OCI-LY7 (cell line): ENCODE data around the gene METTL23. TPM values are rescaled to one million over a fixed set of nuclear protein-coding genes. Genes with fewer than 3 reads are reported as not detected.
"Not testable (repeated sequence)": the region's sequence is repeated elsewhere in the genome, so short reads cannot be mapped to it uniquely, and the experiment has no call there.

Experiments
- BruUV-seq: library from RNA; stranded (reverse); fragments of 400-500 nt; replicated peaks from 2 replicates; lab custom pipeline; 2021; lab: Mats Ljungman, UMichigan
- CTCF ChIA-PET: fragments of 300-600 bp; sonication (Branson Sonifier 250); formaldehyde crosslinking; loops from one replicate; lab custom pipeline; 2022; ENCODE audit warnings: antibody characterized with exemption; ENCODE audit not compliant: unreplicated experiment; lab: Charles Lee
- POLR2A ChIA-PET: fragments of 300-600 bp; sonication (Branson Sonifier 250); formaldehyde crosslinking; loops from one replicate; lab custom pipeline; 2022; ENCODE audit warnings: antibody characterized with exemption; lab: Charles Lee
- DNase-seq: peaks from one replicate; pipeline ENCODE4 v3.0.0-alpha.2; 2015; ENCODE audit warnings: low spot score
- H2AFZ ChIP-seq: fragments of 200-600 bp; sonication (generic), shearing (Covaris generic); 2 replicates; pipeline ENCODE4 v1.6.1; 2014; ENCODE audit warnings: mild to moderate bottlenecking, antibody characterized with exemption, low read length, moderate library complexity
- H3K27ac ChIP-seq: fragments of 200-600 bp; sonication (generic); 2 replicates; pipeline ENCODE4 v1.5.1; 2014; ENCODE audit warnings: mixed run types, low read depth, mild to moderate bottlenecking, moderate library complexity, low read length, inconsistent platforms; ENCODE audit not compliant: poor library complexity, severe bottlenecking
- H3K36me3 ChIP-seq: fragments of 200-600 bp; sonication (generic); 2 replicates; pipeline ENCODE4 v1.6.1; 2014; ENCODE audit warnings: mild to moderate bottlenecking, antibody characterized with exemption, low read length, moderate library complexity, mixed read lengths; ENCODE audit not compliant: insufficient read depth
- H3K4me1 ChIP-seq: fragments of 200-600 bp; sonication (generic); 2 replicates; pipeline ENCODE4 v1.5.1; 2014; ENCODE audit warnings: mild to moderate bottlenecking, low read length; ENCODE audit not compliant: insufficient read depth, poor library complexity, severe bottlenecking
- H3K4me2 ChIP-seq: fragments of 200-600 bp; sonication (generic); 2 replicates; pipeline ENCODE4 v1.6.1; 2014; ENCODE audit warnings: mild to moderate bottlenecking, low read length
- H3K4me3 ChIP-seq: fragments of 200-600 bp; sonication (generic); 2 replicates; pipeline ENCODE4 v1.5.1; 2014; ENCODE audit warnings: mild to moderate bottlenecking, low read depth, low read length; ENCODE audit not compliant: poor library complexity, severe bottlenecking
- H3K79me2 ChIP-seq: fragments of 200-600 bp; sonication (generic); 2 replicates; pipeline ENCODE4 v1.6.1; 2016; ENCODE audit warnings: low read depth, mild to moderate bottlenecking, low read length, moderate library complexity, mixed read lengths; ENCODE audit not compliant: insufficient read depth
- H3K9me2 ChIP-seq: fragments of 200-600 bp; sonication (generic); 2 replicates; pipeline ENCODE4 v1.6.1; 2016; ENCODE audit warnings: mild to moderate bottlenecking, low read length, mixed read lengths; ENCODE audit not compliant: insufficient read depth
- H3K9me3 ChIP-seq: fragments of 200-600 bp; sonication (generic); 2 replicates; pipeline ENCODE4 v1.6.1; 2014; ENCODE audit warnings: mild to moderate bottlenecking, mixed run types, low read length, mixed read lengths
- H4K20me1 ChIP-seq: fragments of 200-600 bp; sonication (generic); 2 replicates; pipeline ENCODE4 v1.6.1; 2014; ENCODE audit warnings: mild to moderate bottlenecking, antibody characterized with exemption, low read length, moderate library complexity, mixed read lengths; ENCODE audit not compliant: insufficient read depth
- EZH2phosphoT487 ChIP-seq: fragments of 200-600 bp; sonication (generic); IDR thresholded peaks from 2 replicates; pipeline ENCODE4 v1.6.1; 2018; ENCODE audit warnings: low read depth, borderline replicate concordance, mild to moderate bottlenecking, mixed run types, antibody characterized with exemption, low read length, moderate library complexity, mixed read lengths
- intact Hi-C: fragments of 100-400 bp; cut with micrococcal nuclease; formaldehyde crosslinking; loops from one replicate; pipeline ENCODE4 v1.10.0; 2022; ENCODE audit not compliant: unreplicated experiment
- total RNA-seq, 2 experiments: library from RNA; depleted of rRNA in 1 of 2; stranded (reverse); fragments of >200 nt in 1 of 2; shearing (Covaris generic) in 1 of 2; gene quantifications; 2 replicates each; pipeline ENCODE4 v1.2.3, GENCODE V29; 2014 to 2022
- TF ChIP-seq, protein P1 (sequence below): fragments of 200-600 bp; sonication (generic); conservative IDR thresholded peaks from 2 replicates; pipeline ENCODE4 v1.5.1; 2014; ENCODE audit warnings: mild to moderate bottlenecking, antibody characterized with exemption, low read length, moderate library complexity, mixed read lengths

The METTL23 gene
- total RNA-seq, 2 experiments from 2014 or later: 82.7 to 93.7 TPM

DNA sequence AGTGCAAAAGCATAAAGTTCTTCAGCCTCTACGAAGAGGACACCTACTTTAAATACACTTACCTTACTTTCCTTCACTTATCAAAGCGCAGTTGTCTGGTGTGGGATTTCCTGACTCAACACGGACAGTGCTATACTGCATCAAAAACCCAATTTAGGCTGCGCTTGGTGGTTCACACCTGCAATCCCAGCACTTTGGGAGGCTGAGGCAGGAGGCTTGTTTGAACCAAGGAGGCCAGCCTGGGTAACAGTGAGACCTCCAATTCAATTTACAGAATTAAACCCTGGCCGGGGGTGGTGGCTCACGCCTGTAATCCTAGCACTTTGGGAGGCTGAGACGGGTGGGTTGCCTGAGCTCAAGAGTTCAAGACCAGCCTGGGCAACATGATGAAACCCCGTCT, 4.4 kb upstream of the METTL23 start:
- Histone ChIP-seq H3K27ac (no peak overlapping the region), H3K9me2 (no peaks in the 10 kb centered on the region), H3K79me2 (peaks cover 34% of the 10 kb centered on the region), H3K36me3 (peaks cover 81% of the 10 kb centered on the region), H3K4me3 (no peak overlapping the region), H3K4me2 (no peak overlapping the region), H4K20me1 (peaks cover 1% of the 10 kb centered on the region; the same call in 1 of the 2 replicates), H3K4me1 (peaks cover 12% of the 10 kb centered on the region), H3K9me3 (no peaks in the 10 kb centered on the region), H2AFZ (no peak overlapping the region)
- TF ChIP-seq EZH2phosphoT487: no peak
- TF ChIP-seq, protein P1, sequence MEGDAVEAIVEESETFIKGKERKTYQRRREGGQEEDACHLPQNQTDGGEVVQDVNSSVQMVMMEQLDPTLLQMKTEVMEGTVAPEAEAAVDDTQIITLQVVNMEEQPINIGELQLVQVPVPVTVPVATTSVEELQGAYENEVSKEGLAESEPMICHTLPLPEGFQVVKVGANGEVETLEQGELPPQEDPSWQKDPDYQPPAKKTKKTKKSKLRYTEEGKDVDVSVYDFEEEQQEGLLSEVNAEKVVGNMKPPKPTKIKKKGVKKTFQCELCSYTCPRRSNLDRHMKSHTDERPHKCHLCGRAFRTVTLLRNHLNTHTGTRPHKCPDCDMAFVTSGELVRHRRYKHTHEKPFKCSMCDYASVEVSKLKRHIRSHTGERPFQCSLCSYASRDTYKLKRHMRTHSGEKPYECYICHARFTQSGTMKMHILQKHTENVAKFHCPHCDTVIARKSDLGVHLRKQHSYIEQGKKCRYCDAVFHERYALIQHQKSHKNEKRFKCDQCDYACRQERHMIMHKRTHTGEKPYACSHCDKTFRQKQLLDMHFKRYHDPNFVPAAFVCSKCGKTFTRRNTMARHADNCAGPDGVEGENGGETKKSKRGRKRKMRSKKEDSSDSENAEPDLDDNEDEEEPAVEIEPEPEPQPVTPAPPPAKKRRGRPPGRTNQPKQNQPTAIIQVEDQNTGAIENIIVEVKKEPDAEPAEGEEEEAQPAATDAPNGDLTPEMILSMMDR: no peak
- BruUV-seq: no TSS peak
- no peak for DNase-seq
- CTCF ChIA-PET: no interaction called here
- POLR2A ChIA-PET: interaction anchor here (0.5 to 0.6 kb wide), 3 partner anchors 24 to 51 kb away, joined by 3 read pairs; no protein-coding TSS in a partner anchor
- intact Hi-C loops: no loop called here

DNA sequence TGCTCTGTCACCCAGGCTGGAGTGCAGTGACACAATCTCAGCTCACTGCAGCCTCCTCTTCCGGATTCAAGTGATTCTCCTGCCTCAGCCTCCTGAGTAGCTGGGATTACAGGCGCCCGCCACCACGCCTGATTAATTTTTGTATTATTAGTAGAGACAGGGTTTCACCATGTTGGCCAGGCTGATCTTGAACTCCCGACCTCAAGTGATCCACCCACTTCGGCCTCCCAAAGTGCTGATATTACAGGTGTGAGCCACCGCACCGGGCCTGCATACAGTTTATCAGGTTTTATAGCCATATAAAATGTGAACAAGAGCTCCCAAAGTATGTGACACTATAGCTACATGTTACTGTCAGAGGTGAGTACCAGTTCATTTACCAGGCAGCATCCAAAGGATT, 3.7 kb upstream of the METTL23 start:
- H3K9me3 ChIP-seq, BruUV-seq, CTCF ChIA-PET, H4K20me1 ChIP-seq, H3K4me2 ChIP-seq, H3K9me2 ChIP-seq, H3K4me3 ChIP-seq, H2AFZ ChIP-seq, intact Hi-C loops, DNase-seq, H3K27ac ChIP-seq: not testable (repeated sequence)
- peaks cover 41% of the 10 kb centered on the region for H3K79me2 ChIP-seq
- POLR2A ChIA-PET: interaction anchor here (0.7 kb wide), 1 partner anchor 42 kb away, joined by 3 read pairs; no protein-coding TSS in a partner anchor
- H3K4me1 ChIP-seq: peaks cover 12% of the 10 kb centered on the region
- H3K36me3 ChIP-seq: peaks cover 76% of the 10 kb centered on the region

DNA sequence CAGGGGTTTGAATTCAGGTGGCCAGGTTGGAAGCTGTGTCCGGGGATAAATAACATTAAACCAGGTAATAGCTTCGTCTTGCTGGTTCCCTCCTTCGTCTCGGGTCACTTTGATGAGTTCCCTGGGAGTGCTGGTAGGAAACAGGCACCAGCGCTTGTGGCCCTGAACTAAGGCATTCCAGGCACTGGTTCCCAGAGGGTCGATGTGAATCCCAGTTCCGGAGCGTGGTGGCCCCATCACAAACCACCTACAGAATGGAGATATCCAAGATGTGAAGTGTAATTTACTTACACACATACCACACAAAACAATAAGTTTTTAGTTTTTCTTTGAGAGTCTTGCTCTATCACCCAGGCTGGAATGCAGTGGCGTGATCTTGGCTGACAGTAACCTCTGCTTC, 2.8 kb upstream of the METTL23 start:
- no peak overlapping the region for H2AFZ ChIP-seq
- peaks cover 50% of the 10 kb centered on the region for H3K79me2 ChIP-seq
- H3K4me1 ChIP-seq: peaks cover 16% of the 10 kb centered on the region
- no peaks in the 10 kb centered on the region for H3K9me2 ChIP-seq
- H4K20me1 ChIP-seq: peaks cover 4% of the 10 kb centered on the region; the same call in 1 of the 2 replicates
- H3K27ac ChIP-seq: no peak overlapping the region
- H3K4me2 ChIP-seq: no peak overlapping the region
- peaks cover 67% of the 10 kb centered on the region for H3K36me3 ChIP-seq
- POLR2A ChIA-PET: interaction anchor here (1.2 to 1.4 kb wide), 2 partner anchors 9 to 10 kb away, joined by 3 to 4 read pairs; no protein-coding TSS in a partner anchor
- intact Hi-C loops: no loop called here
- no TSS peak for BruUV-seq
- no peaks in the 10 kb centered on the region for H3K9me3 ChIP-seq
- H3K4me3 ChIP-seq: no peak overlapping the region
- TF ChIP-seq EZH2phosphoT487: no peak
- TF ChIP-seq, protein P1: no peak
- CTCF ChIA-PET: no interaction called here
- DNase-seq: no peak
